22Rv1 (cell line): Measurements from ENCODE around the gene ZNF593.

Experiments
- H3K27ac ChIP-seq: fragments of 450-650 bp; 2 replicates; pipeline ENCODE4 v1.5.1; 2017
- CTCF ChIP-seq: fragments of 450-650 bp; IDR thresholded peaks from 2 replicates; pipeline ENCODE4 v1.5.1; 2017; ENCODE audit warnings: mild to moderate bottlenecking
- ZFX ChIP-seq: fragments of 450-650 bp; IDR thresholded peaks from 2 replicates; pipeline ENCODE4 v1.6.1; 2017; ENCODE audit warnings: antibody characterized with exemption, borderline replicate concordance

Gene ZNF593

GRCh38 chr1:26218906-26219494 lies 49.3 kb downstream of the ZNF593 start:
- TF ChIP-seq CTCF (no peak), ZFX (no peak)
- no peak overlapping the region for H3K27ac ChIP-seq
